Measurements from ENCODE around the gene THSD4.
A peak's percentile ranks its signal among the peaks of the same experiment; 100 is the strongest.

Gene THSD4

GRCh38 chr15:71114887-71115566, at the start of gene THSD4:
THSD4 (plus strand) TSS chr15:71115471.
- peak; percentile 45 to 61 for DNase-seq (ENCODE audit: low read depth in 2 of 2)

GRCh38 chr15:71066983-71067382, 48.3 kb upstream of the THSD4 start:
- no peak for DNase-seq (ENCODE audit: low read depth in 2 of 2)

GRCh38 chr15:71069693-71070092, 45.6 kb upstream of the THSD4 start:
- no peak for DNase-seq (ENCODE audit: low read depth in 2 of 2)

- DNase-seq (ENCODE audit: low read depth in 2 of 2) = no peak
Measured at GRCh38 chr15:71071529-71071928, 43.7 kb upstream of the THSD4 start.

- DNase-seq (ENCODE audit: low read depth in 2 of 2) = no peak
Measured at GRCh38 chr15:71072423-71072822, 42.8 kb upstream of the THSD4 start.

GRCh38 chr15:71078506-71079207, 36.6 kb upstream of the THSD4 start:
- no peak for DNase-seq (ENCODE audit: low read depth in 2 of 2)

GRCh38 chr15:71079208-71080044, 35.8 kb upstream of the THSD4 start:
- DNase-seq (ENCODE audit: low read depth in 2 of 2) = no peak

GRCh38 chr15:71080166-71080565, 35.1 kb upstream of the THSD4 start:
- no peak for DNase-seq (ENCODE audit: low read depth in 2 of 2)

- DNase-seq (ENCODE audit: low read depth in 2 of 2) = no peak
Measured at GRCh38 chr15:71080705-71081104, 34.6 kb upstream of the THSD4 start.

- DNase-seq (ENCODE audit: low read depth in 2 of 2) = no peak
Measured at GRCh38 chr15:71082803-71083202, 32.5 kb upstream of the THSD4 start.

- DNase-seq (ENCODE audit: low read depth in 2 of 2) = no peak
Measured at GRCh38 chr15:71083349-71083748, 31.9 kb upstream of the THSD4 start.

GRCh38 chr15:71084264-71084663, 31.0 kb upstream of the THSD4 start:
- DNase-seq (ENCODE audit: low read depth in 2 of 2) = no peak

GRCh38 chr15:71085809-71086208, 29.5 kb upstream of the THSD4 start:
- no peak for DNase-seq (ENCODE audit: low read depth in 2 of 2)

- no peak for DNase-seq (ENCODE audit: low read depth in 2 of 2)
Measured at GRCh38 chr15:71088155-71088554, 27.1 kb upstream of the THSD4 start.

- DNase-seq (ENCODE audit: low read depth in 2 of 2) = no peak
Measured at GRCh38 chr15:71088683-71089082, 26.6 kb upstream of the THSD4 start.

- no peak for DNase-seq (ENCODE audit: low read depth in 2 of 2)
Measured at GRCh38 chr15:71089801-71090200, 25.5 kb upstream of the THSD4 start.

GRCh38 chr15:71091601-71092000, 23.7 kb upstream of the THSD4 start:
- no peak for DNase-seq (ENCODE audit: low read depth in 2 of 2)

- DNase-seq (ENCODE audit: low read depth in 2 of 2) = no peak
Measured at GRCh38 chr15:71092056-71092600, 23.1 kb upstream of the THSD4 start.

GRCh38 chr15:71093054-71094024, 21.9 kb upstream of the THSD4 start:
- no peak for DNase-seq (ENCODE audit: low read depth in 2 of 2)

GRCh38 chr15:71094137-71094536, 21.1 kb upstream of the THSD4 start:
- no peak for DNase-seq (ENCODE audit: low read depth in 2 of 2)

GRCh38 chr15:71096676-71097075, 18.6 kb upstream of the THSD4 start:
- no peak for DNase-seq (ENCODE audit: low read depth in 2 of 2)
